HG02884 (cell line): ENCODE results near the gene ACSL6.

Source experiments
- ATAC-seq: cut with Tn5 transposase; IDR thresholded peaks from one replicate; pipeline ENCODE4 v1.9.1; 2021; ENCODE audit warnings: mild to moderate bottlenecking, moderate library complexity; ENCODE audit not compliant: unreplicated experiment

Gene ACSL6

DNA sequence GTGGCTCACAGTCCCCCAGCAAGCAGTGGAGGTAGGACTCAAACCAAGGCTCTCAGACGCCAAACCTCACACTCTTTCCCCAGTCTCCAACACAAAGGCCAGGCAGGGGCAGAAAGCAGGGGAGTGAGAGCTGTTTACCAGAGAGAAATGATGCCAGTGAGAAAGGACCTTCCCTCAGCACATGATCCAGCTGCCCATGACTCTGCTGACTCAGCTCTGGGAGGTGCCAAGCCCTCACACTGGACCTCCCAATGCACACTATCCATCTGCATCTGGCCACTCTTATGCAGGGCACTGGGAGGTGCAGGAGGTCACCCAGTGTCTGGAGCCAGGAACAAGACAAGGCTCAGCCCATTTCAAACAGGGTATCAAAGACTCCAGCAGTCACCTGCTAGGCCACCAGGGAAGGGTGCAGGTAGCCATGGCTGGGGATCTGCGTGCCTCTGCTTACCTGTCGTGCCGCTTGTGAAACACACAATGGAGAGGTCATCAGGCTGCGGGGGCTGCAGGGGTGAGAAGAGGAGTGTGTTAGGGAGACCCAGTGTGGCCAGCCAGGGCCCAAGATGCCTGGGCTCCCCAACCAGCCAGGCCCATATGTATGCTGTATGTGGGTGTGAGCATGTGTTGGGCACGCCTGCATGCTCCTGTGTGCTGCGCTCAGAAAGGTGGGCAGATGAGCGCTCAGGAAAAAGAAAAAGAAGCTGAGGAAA lies 26.3 kb downstream of the ACSL6 start:
- ATAC-seq: no peak

DNA sequence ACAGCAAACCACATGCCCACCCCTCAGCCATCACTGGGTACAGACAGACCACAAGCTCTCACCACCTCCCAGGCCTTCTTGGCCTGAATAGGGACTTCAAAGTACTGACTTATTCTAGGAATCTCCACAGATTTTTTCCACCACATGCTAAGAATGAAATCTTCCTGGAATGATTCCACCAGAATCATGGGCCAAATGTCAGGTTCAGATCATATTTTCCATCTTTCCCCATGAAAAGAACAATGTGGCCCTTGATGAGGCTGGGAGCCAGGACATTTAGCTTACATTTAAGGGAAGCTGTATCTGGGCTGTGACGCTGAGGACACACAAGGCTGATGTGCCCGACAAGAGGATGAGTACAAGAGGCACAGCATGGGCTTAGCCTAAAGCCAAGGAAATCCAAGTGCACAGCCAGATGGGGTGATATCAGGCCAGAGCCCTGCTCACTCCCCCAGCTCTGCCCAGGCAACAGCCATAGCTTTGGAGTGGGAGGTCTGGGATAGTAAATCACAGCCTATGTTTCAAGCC lies 28.1 kb downstream of the ACSL6 start:
- no peak for ATAC-seq

DNA sequence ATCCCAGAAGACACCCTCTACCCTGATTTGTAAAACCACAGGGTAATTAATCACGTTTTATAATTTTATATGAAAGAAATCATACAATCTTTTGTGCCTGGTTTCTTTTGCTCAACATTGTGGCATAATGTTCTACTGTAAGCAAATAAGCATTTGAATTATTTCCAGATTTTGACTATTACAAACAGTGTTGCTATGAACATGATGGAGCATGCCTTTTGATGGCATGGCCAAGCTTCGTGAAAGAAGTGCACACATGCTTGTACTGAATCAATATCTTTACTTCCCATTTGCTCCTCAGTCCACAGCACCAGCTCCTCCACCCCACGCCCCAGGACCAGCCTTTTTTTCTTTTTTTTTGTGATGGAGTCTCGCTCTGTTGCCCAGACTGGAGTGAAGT lies 29.9 kb downstream of the ACSL6 start:
- no peak for ATAC-seq

DNA sequence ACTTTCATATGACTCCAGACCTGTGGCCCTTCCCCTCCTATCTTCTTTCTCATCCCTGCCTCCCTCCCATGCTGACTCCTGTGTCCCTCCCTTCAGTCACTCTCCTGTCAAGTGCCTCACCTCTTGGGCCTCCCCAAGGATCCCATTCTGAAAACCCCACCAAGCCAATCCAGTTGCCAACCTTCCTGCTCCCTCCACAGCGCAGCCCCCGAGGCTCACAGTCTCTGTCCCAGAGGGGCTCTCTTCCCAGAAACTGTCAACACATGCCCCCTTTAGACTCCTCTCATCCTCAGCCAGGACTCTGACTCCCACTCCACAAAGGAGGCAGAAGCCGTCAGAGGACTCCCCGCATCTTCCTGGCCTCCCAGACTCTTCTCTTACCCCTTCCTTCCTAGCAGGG lies 30.8 kb downstream of the ACSL6 start:
- no peak for ATAC-seq

DNA sequence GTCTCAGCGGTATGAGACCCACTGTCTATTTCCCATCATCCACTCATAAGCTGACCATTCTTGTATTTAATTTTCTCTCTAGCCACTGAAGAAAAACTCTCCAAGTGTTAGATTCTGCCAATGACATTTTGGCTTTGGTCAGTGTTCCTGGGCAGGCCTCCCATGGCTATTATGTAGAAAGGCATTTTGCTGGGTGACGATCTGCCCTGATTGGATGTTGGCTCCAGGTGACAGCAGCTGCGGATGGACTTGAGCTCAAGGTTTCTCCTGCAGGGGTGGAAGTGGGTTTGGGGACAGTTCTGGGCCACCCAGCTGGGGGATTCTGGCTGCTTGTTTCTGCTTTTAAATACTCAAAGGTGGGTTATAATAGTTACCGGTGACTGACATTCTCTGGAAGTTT lies 31.6 kb downstream of the ACSL6 start:
- no peak for ATAC-seq

DNA sequence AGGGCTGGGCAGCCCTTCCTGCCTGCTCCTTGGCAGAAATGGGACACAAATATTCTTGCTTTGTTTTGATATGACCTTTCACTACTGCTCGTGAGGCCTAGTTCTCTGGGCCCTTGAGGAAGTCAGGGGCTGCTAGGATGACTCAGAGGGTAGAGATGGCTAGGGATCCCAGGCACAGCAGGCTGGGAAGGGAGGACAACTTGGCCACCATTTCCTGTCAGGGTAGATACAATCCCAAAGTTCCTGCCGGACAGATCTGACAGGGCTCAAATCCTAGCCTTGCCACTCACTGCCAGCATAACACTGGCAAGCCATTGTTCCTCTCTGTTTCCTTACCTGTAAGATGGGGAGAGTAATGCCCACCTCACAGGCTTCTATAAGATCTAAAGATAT lies 34.2 kb downstream of the ACSL6 start:
- ATAC-seq: no peak

DNA sequence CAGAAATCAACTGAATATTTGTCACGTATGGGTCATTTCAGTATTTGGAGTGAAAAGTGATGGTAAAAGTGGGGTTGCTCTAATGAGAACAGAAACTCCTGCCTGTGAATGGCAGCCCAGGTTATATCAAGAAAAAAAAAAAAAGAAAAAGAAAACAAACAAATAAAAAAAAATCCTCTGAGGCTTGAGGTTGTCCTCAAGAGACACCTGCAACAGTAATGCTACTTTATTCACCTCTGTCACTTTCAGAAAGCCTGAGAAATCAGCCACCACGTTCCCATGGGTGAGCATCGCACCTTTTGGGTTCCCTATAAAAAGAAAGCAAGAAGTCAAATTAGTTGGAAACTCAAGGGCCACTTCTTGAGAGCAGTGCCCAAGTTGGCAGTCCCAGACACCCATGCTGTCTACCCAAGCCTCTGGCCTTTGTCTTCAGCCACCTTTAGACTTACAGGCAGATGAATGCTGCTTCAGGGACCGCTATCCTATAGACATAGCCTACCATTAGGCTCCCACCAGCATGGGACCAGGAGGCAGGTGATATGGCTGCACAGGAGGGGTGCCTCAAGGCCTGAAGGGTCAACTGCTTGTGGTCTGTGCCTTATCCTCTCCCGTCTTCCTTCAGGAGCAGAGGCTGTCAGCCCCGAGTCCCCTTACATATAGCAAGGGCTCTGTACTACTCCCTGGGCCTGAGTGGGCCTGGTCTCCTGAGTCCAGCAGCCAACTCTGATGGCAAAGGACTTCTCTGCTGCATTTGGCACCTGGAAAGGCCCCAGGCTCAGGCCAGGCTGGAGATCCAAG lies 34.8 kb downstream of the ACSL6 start:
- ATAC-seq: no peak

DNA sequence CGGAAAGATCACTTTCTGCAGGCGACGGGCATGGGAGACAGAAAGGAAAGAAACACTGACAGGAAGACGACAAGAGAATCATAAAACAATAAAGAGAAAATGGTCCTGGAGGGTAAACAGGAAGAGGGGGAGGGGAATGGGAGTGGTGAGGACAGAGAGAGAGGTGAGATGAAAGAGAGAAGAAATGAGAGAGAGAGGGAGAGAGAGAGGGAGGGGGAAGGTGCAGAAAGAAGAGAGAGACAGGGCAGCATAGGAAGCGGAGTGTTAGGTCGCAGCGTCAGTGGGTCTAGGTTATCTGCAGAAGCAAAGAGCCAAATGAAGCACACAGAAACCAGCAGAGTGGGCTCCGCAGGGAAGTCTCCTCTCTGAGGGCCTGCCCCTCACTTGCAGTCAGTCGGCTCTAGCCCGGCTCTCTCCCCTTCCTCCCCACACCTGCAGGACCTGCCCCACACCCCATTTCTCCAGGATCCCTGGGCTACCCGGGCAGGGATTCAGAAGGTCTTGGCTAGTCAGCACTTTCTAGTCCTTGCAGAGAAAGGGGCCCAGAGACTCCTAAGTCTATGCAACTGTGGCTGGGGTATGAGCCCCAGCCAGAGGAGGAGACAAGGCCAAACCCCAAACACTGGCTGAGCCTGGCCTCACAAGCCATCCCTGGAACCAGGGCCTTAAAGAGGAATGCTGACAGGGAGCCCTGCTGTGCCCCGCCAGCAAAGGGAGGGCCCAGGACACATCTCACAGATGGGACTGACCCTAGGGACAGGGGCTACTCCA lies 36.3 kb downstream of the ACSL6 start:
- no peak for ATAC-seq

DNA sequence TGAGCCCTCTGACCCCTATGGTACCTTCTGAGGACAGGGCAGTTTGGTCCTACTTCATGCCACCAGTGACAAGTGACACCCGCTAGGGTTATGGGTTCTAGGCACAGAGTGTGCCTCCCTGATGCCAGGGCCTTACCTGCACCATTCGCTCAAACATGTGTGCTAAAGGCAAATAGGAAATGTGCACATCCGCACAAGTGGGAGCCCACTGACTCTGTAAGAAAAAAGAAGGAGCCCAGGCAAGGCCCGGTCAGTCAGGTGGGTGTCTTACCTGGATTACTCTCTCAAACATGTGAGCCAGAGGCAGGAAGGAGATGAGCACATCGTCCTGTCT lies 36.9 kb downstream of the ACSL6 start:
- ATAC-seq: no peak

DNA sequence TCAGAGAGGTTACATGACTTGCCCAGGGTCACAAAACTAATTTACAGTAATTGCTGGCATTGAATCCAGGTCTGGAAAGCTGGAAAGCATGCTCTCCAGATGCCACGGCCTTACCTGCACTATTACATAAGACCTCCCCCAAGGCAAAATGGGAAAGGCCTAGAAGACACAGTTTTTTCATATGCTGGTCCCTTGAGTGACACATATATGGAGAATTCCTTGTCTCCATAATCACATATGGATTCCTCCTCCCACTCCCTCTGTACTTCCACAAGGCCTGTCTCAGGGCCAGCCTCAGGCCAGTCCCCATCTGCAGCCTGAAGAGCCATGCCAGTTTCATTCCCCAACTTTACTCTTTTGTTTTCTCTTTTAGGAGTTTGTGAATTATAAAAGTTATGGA lies 37.4 kb downstream of the ACSL6 start:
- no peak for ATAC-seq

DNA sequence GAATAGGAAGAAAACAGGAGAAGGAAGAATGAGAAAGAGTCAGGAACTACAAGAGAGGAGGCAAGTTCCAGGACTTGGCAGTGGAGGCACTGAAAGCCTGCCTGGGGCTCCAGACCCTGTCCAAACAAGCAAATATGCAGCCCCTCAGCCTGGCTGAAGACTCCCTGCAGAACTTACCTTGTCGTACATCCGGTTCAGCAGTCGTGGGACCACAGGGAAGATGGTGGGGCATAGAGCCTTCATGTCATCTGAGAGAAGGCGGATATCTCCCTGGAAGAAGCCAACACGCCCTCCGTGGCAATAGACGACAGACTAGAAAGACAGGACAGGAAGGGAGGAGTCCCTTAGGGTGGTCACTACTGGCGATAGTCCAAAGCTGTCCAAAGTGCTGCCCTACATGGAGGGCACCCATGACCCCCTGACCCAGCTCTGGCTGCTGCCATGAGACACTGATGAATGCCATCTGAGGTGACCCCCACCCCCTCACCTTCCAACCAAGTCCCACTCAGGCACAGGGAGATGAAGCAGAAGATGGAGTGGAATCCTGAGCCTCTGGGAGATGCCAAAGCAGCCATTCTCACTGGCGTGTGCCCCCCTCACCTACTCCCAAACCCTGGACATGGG lies 38.3 kb downstream of the ACSL6 start:
- ATAC-seq: no peak

DNA sequence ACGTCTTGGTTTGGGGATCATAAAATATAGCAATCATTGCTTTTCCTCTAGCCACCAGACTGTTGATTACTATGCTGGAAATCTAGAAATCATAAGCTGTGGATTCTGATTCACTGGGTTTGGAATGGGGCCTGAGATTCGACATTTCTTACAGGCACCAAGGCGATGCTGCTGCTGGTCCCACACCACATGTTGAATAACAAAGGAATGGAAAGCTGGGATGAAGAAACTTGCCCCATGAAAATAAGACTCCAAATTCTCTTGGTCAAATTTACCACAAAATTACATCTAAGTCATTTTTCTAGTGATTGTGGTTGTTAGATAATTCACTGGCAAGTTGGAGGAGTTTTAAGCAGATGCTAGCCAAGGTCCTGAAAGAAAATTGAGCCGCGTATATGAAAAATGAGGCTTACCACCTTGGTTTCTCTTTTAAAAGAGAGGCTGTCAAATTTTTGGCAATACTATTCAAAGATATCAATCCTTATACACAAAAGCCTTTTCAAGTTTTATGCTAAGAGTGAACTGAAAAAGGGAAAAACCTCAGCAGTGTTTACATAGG lies 43.0 kb downstream of the ACSL6 start:
- ATAC-seq: no peak

DNA sequence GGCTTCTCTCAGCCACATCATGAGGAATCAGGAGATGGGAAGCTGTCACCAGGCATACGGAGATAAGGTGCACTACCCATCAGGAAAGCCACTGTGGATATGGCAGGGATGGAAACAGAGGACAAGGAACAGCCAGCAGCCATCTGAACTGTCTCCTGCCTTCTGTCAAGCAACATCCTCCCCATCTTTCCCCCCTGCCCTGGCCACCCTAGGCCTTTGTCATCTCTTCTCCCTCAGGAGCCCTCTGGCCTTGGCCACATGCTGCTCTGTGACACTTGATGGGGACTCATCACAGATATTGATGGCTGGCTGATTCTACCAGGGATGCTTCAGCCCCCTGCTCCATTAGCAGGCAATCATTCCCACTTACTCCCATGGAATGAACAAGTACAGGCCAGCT lies 44.9 kb downstream of the ACSL6 start:
- no peak for ATAC-seq

DNA sequence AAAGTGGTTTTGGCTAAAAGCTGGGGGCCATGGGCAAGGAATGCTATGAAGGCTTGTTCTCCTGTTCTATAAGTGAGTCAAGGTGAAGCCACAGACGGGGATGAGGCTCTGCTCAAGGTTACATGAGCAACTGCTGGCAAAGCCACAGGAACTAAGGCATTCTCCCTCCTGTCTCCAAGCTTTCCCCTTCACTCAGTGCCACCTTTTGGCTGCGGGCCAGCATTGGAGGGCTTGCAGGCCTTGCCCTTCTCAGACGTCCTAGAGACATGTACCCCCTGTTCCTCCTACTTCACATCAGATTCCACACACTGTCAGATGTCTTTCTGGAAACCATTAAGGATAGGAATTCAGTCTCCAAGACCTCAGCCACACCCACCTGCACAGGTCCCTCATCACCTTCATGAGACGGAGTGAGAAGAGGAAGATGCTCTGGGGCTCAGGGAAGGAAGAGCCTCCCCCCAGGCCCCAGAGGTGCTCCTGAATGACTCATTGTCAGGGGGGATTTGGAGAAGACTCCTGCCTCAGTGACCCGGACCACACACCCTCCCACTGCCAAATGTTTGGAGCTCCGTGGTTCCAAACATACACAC lies 45.5 kb downstream of the ACSL6 start:
- no peak for ATAC-seq

DNA sequence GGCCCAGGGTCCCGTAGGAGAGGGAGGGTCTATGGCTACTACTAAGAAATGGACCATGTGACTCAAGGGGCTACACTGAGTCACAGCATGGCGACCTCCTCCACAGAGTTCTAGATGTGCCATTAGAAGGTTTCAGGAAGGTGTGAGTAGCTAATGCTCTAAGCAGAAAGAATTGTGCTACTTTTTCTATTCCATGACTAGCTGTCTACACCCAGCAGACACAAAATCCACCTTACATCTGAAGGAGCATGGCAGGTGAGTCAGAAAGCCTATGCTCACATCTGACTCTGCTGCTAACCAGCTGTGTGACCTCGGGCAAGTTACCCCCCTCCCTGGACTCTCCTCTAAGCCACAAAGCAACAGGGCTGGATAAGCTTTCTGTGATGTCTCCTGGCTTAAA lies 51.6 kb downstream of the ACSL6 start:
- no peak for ATAC-seq

DNA sequence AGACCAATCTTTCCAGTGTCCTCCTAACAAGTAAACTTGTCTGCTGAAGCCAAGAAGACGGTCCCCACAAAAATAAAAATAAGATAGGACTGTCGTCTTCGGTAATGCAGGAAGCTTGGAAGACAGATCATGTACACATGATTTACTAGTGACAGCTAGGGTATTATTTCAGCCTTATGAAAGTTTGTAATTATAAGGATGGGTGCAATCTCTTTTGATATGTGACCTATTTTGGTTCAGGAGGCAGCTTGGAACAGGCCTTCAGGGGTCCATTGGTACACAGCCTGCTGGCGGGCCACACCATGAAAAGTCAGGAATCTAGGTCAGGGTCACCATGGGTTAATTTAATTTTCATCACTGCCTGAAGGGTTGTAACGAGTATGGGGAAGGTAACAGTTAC lies 52.3 kb downstream of the ACSL6 start:
- no peak for ATAC-seq

DNA sequence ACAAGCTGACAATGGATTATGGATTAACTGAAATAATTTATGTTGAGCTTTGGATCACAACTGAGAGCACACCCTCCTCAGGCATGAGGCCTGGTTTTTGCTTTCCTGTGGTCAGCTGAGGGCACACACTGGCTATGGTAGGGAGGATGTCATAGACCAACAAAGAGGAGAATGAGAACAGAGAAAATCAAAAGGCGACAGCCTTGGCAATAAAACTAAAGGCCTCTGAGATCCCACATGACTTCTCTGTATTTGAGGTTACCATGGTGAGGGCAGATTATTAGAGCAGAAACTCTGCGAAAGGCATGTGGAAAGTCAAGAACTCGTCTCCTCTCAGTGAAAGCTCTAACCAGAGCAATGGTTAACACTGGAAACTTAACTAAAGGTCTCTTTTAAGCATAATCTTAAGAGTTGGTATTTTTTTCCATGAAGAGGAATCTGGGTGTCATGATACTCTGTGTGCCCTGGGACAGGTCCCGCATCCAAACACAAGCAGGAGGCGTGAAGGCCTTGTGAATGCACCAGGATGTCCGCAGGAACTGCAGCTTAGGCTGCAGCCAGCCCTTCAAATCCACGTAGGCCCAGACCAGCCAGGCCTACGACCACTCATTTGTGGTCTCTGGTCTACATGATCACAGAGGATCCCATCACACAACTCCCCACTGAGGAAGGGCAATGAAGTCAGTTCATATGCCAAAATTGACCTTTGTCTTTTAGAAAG lies 53.6 kb downstream of the ACSL6 start:
- ATAC-seq: no peak

DNA sequence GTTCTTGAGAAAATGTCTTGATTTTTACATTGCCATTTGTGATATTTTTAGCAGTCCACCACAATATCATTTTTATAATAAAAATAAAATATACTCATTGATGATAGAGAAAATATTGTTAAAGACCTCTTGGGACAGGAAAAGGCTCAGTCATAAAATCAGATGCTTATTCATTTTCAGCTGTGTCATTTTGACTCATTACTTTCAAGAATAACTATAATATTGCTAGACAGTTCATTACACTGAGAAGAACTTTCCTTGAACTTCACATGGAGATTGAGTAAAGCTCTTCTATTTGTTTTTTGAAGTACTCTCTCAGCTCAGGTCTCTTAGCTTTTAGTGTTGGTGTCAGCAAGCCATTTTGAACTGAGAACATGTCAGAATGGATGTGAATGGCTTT lies 57.5 kb downstream of the ACSL6 start:
- ATAC-seq: peak; percentile 76

DNA sequence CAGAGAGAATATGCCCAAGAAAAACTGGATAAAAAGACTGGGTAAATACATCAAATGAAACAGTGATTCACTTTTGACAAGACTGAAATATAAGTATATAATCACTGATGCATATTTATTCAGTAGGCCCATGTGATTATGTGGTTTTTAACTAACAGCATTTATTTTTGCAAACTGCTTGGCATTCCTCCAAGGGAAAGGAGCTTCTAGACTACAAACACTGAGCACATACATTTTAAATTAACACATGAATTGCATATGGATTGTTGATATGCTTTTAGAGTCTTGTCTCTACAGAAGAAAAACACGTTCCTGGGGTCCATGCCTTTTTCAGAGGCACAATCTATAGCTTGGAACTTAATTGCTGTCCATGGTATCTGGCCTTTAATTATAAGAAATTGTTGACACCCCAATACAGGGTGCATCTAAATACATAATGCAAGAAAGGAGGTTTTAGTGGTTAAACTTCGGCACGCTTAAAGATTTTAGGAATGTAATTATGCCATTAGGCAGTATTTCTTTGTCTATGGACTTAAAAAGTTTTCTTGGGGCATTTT lies 59.1 kb downstream of the ACSL6 start:
- no peak for ATAC-seq

DNA sequence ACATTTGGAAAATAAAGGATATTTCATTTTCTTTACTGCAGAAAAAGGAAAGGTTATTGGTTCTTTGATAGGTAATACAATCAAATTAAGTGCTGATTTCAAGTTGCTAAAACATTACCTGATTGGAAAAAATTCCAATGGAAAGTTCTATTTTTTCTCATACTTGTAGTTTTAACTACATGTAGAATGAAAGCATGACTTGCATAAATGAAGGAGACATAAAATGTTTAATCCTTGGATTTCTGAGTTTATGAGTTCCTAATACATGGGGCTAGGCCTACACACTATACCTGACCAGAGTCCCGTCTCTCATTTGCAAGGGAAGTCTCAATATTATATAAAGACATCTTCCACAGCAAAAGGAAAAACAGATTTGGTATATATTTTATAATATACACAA lies 60.8 kb downstream of the ACSL6 start:
- ATAC-seq: no peak
